LNCaP clone FGC (cell line): Measurements from ENCODE around the gene PPM1L.
"Not testable (repeated sequence)": the region's sequence is repeated elsewhere in the genome, so short reads cannot be mapped to it uniquely, and the experiment has no call there.

Source experiments
- DNase-seq: peaks from one replicate; pipeline ENCODE4 v3.0.0-alpha.2; 2011; ENCODE audit warnings: low read depth
- H3K4me3 ChIP-seq: 2 replicates; pipeline ENCODE4 v1.5.1; 2011; ENCODE audit warnings: mild to moderate bottlenecking, low read depth, low read length, control low read depth
- TF ChIP-seq, protein P1 (sequence below): IDR thresholded peaks from 2 replicates; pipeline ENCODE4 v1.5.1; 2012; ENCODE audit warnings: mild to moderate bottlenecking; ENCODE audit not compliant: control insufficient read depth, insufficient read depth; ENCODE audit errors: extremely low read depth

Gene PPM1L

DNA sequence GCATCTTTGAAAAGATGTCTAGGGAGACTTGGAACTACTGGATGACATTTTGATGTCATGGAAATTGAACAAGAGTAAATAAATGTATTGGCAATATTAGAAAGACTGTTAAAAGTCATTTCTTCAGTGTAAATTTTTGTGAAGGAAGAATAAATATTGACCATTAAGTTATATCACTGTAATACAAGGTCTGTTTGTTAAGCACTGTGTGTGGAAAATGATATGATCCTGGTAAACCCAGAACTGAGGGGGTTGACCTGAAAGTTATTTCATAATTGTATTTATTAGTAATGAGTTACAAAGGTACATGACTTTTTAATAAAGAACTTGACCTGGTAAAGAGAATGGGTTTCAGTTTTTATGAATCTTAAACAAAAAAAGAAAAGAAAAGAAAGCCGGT lies 242.6 kb downstream of the PPM1L start:
- no peak overlapping the region for H3K4me3 ChIP-seq
- no peak for DNase-seq
- TF ChIP-seq, protein P1, sequence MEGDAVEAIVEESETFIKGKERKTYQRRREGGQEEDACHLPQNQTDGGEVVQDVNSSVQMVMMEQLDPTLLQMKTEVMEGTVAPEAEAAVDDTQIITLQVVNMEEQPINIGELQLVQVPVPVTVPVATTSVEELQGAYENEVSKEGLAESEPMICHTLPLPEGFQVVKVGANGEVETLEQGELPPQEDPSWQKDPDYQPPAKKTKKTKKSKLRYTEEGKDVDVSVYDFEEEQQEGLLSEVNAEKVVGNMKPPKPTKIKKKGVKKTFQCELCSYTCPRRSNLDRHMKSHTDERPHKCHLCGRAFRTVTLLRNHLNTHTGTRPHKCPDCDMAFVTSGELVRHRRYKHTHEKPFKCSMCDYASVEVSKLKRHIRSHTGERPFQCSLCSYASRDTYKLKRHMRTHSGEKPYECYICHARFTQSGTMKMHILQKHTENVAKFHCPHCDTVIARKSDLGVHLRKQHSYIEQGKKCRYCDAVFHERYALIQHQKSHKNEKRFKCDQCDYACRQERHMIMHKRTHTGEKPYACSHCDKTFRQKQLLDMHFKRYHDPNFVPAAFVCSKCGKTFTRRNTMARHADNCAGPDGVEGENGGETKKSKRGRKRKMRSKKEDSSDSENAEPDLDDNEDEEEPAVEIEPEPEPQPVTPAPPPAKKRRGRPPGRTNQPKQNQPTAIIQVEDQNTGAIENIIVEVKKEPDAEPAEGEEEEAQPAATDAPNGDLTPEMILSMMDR, result no peak

DNA sequence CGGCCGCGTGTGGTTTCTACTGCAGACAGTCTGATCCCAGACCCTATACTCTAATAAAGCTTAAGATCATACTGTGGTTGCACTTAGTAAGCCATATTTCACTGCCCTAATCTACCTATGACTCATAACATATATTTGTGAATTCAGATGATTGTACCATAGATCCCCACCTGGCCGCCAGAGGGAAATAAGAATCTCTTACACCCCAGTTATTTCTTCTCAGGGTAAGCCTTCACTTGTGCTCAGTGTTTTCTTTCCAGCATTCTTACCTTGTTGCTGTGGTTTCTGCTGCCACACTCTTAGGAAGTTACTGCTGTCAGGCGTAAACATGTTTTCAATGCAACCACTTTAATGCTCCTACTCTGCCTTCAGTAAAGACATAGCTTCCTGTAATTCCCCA lies 243.2 kb downstream of the PPM1L start:
- no peak for DNase-seq
- no peak overlapping the region for H3K4me3 ChIP-seq
- TF ChIP-seq, protein P1, result no peak

DNA sequence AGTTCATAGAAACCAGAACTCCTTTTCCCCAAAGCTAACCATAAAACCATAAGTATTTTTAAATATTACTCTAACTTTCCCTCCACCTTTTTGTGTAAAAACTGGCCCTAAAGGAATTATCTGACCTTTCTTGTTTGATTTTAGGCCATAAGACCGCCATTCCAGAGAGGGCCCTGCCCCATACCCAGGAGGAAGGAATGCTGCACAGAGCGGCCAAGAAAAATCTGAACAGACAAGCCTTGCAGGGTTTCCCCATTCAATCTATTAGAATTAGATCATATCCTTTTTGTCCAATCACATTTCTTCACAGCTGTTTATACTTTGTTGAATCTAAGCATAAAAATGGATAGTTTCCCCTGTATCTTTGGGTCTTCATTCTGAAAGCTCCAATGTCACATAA lies 252.1 kb downstream of the PPM1L start:
- no peak for DNase-seq
- no peak overlapping the region for H3K4me3 ChIP-seq
- TF ChIP-seq, protein P1, result no peak

DNA sequence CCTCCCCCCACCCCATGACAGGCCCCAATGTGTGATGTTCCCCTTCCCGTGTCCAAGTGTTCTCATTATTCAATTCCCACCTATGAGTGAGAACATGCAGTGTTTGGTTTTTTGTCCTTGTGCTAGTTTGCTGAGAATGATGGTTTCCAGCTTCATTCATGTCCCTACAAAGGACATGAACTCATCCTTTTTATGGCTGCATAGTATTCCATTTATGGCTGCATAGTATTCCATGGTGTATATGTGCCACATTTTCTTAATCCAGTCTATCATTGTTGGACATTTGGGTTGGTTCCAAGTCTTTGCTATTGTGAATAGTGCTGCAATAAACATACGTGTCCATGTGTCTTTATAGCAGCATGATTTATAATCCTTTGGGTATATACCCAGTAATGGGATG lies 254.1 kb downstream of the PPM1L start:
- H3K4me3 ChIP-seq, DNase-seq: not testable (repeated sequence)

DNA sequence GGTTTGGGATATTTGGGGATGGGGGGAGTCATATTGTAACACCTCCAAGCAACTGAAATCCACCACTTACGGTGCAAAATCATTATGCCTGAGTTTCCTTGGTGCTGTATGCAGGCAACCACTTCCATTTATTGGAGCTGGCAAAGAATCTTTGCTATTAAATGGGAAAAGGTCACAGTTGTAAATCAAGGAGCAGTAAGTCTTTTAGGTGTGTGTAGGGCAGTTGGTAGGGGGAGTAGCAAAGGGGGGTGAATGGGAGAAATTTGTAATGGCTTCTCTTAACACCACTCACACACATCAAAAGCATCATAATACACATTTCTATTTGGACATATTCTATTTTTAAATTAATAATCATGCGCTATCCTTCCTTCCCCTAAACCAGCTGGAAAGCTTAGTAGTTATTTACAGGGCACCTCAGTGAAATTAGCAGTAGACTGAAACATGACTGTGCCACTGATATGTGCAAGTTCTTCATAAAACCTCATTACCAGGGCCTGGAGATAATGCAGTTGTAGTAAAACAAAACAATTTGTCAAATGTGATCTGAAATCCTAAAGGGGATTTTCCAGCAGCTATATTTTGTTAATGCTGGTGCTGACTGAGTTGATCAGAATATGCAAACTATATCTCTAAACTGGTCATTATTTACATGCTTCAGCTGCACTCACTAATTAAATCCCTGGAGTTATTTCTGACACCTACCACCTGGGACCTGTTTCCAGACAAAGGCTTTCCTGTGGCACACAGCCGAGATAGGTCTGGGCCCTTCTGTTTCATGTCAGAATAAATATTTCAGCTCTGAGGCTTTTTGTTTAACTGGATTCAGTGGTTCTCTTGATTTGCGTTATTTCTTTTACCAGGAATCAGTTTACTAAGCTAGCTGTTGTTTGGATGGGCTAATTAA lies 259.1 kb downstream of the PPM1L start:
- DNase-seq, result no peak
- TF ChIP-seq, protein P1, result no peak
- no peak overlapping the region for H3K4me3 ChIP-seq

DNA sequence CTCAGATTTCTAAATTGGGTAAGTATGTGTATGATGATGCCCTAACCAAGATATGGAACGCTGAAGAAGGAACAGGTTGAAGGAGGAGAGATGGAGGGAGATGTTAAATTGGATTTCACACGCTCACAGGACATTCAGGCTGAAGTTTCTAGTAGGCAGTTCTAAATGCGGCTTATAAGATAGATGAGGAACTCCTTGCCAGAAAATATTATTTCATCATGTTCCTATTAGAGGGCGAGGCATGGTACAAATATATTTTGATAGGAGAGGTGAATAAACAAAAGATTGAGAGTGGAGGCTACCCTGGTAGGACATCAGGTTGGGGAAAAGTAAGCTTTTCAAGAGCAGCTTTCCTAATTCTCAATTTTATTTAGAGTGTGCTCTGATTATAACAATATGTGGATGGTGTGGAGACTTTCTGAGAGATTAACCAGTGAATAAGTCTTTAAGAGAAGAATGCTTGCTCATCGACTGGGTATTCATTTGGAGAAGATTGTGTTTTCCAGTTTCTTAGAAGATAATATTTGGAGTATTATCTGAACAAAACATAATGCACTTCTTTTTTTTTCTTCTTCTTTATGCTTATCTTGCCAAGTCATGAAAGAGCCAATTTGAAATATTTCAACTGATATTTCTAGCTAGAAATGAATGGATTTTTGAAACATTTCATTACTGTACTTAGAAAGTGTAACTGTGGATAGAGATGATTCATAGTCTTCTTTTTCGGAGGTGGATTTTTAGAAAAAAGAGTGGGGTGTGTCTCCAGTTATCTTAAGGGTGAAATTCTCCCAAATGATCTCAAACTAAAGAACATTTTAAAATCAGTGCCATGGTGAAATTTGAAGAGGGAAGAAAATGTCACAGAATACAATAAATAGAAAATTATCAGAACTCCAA lies 260.6 kb downstream of the PPM1L start:
- TF ChIP-seq, protein P1, result no peak
- DNase-seq, result no peak
- no peak overlapping the region for H3K4me3 ChIP-seq

DNA sequence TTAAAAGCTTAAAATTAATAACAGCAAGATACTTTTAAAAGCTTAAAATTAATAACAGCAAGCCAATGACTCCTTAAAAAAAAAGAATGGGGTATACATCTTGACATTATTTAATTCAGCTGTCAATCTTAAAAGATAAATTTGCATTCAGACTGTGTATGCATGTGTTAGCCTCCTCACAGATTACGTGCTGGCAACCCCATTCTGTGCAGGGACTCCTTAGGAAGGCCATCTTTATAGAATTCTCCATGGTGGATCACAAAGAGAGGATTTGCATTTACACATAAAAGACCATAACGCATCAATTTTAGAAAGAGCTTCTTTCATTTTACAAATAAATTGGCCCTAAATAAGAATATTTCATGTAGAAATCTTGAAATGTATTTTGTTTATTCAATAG lies 261.9 kb downstream of the PPM1L start:
- no peak for DNase-seq
- TF ChIP-seq, protein P1, result no peak
- no peak overlapping the region for H3K4me3 ChIP-seq
